GM10847 (cell line): ENCODE data around the gene DHFR.

Source experiments
- POLR2A ChIP-seq: IDR thresholded peaks from 2 replicates; pipeline ENCODE4 v1.6.1; 2011; ENCODE audit not compliant: insufficient read length; ENCODE audit errors: extremely low read depth

The DHFR gene

GRCh38 chr5:80622756-80623155 lies 32.0 kb downstream of the DHFR start:
- TF ChIP-seq POLR2A = no peak

- TF ChIP-seq POLR2A = no peak
Measured at GRCh38 chr5:80620211-80620610, 34.6 kb downstream of the DHFR start.

DNA sequence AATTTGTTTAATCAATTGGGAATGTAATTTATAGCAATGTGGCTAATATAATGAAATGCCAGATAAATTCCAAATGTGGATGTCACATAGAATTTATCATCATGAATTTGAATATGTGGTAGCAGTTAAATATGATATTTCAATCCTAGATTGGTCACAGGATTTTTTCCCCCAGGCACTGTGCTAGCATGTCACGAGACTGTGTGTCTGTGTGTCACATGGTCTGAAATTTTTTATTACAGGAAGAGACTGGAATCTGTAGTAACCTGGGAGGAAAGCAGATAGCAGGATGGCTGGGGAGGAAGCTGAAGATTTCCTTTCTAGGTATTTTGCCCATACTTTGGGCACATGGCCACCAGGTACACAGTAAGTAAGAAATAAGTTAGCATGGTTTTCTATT lies 35.7 kb downstream of the DHFR start:
- no peak for TF ChIP-seq POLR2A

DNA sequence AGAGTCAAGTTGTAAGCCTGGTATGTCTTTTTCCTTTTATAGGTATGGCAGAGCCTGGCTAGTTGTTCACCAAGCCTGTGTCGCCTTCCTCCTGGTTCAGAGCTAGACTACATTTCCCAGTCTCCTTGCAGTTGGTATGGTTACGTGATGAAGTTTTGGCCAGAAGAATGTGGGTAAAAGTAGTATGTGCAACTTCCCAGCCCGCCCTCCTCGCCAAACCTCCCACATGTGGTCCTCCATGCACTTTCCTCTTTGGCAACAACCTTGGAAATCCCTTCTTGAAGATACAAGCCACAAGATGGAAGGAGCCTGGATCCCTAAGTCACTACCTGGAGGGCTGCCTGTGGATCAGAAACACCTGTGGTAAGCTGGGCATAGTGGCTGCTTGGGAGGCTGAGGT lies 36.3 kb downstream of the DHFR start:
- TF ChIP-seq POLR2A = no peak

DNA sequence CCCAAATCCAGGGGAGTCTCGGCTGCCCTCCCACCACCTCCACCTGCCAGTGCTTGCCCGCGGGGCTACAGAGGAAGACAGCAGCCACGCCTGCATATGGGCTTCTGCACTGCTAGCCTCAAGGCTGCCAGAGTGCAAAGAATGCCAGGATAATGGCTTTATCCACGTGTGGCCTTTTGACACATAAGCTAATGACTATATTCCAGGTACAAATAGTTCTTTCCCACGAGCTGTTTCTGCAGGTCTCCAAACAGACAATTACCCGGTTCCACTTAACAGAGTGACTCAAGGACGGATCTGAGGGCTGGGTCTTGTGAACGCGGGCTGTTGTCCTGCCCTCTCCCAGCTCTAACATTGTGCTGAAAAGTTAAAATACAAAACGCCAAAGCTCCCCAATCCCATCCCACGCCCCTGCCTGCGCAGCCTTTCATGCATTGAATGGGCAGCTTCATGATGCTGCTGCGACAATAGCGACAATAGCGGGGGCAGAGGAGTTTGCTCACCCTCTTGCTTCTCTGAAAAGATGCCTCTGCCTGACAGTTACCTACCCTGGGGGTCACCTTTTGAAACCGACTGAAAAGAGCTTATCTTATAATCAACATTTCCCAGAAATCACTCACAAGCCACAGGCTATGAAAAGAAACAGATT lies 39.4 kb downstream of the DHFR start:
- no peak for TF ChIP-seq POLR2A

- TF ChIP-seq POLR2A = no peak
Measured at GRCh38 chr5:80609692-80610091, 45.1 kb downstream of the DHFR start.

- TF ChIP-seq POLR2A = no peak
Measured at GRCh38 chr5:80608731-80609130, 46.1 kb downstream of the DHFR start.

- TF ChIP-seq POLR2A = no peak
Measured at GRCh38 chr5:80607832-80608231, 47.0 kb downstream of the DHFR start.

GRCh38 chr5:80607343-80607742 lies 47.4 kb downstream of the DHFR start:
- TF ChIP-seq POLR2A = no peak

DNA sequence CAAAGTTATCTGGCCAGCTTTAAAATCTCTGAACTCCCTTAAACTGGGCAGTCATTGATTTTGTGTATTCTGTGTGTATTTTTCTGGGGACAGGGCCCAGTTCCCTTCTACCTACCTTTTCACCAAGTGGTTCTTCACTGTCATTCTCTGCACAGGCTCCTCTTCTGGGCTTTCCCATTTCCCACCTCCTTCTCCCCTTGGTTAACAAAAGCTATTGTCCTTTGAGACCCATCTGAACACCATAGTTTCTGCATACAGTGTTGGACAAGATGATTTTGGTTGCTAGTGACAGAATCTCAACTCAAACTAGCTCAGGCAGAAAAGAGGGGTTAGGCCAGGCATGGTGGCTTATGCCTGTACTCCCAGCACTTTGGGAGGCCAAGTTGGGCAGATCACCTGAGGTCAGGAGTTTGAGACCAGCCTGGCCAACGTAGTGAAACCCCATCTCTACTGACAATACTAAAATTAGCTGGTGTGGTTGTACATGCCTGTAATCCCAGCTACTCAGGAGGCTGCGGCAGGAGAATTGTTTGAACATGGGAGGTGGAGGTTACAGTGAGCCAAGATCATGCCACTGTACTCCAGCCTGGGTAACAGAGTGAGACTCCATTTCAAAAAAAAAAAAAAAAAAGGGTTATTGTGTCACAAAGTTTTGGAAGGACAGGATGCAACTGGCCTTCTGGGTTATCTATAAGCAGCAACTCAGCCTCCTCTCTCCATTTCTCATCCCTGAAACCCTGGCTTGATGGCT lies 53.7 kb downstream of the DHFR start:
- no peak for TF ChIP-seq POLR2A

- TF ChIP-seq POLR2A = no peak
Measured at GRCh38 chr5:80597500-80597899, 57.3 kb downstream of the DHFR start.

GRCh38 chr5:80594810-80595209 lies 60.0 kb downstream of the DHFR start:
- TF ChIP-seq POLR2A = no peak

GRCh38 chr5:80592761-80593160 lies 62.0 kb downstream of the DHFR start:
- no peak for TF ChIP-seq POLR2A

- no peak for TF ChIP-seq POLR2A
Measured at GRCh38 chr5:80592105-80592504, 62.7 kb downstream of the DHFR start.

GRCh38 chr5:80591352-80591751 lies 63.4 kb downstream of the DHFR start:
- TF ChIP-seq POLR2A = no peak

- TF ChIP-seq POLR2A = no peak
Measured at GRCh38 chr5:80590766-80591165, 64.0 kb downstream of the DHFR start.
